RCC 7860 (cell line): ENCODE results near the gene GFI1B.
"Not testable (repeated sequence)": the region's sequence is repeated elsewhere in the genome, so short reads cannot be mapped to it uniquely, and the experiment has no call there.

Experiments used
- DNase-seq: peaks from one replicate; pipeline ENCODE4 v3.0.0-alpha.2; 2015; ENCODE audit warnings: low spot score
- FAIRE-seq: peaks from 2 replicates; lab custom pipeline; 2012; peaks lifted over from hg19 to GRCh38; lab: Jason Lieb, UNC

The GFI1B gene

DNA sequence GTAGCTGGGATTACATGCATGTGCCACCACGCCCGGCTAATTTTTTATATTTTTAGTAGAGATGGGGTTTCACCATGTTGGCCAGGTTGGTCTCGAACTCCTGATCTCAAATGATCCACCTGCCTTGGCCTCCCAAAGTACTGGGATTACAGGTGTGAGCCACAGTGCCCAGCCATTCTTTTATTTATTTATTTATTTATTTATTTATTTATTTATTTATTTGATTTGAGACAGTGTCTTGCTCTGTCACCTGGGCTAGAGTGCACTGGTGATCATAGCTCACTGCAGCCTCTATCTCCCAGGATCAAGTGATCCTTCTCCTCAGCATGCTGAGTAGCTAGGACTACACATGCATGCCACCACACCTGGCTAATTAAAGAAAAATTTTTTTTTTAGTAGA lies 10.6 kb upstream of the GFI1B start:
- not testable (repeated sequence) for FAIRE-seq, DNase-seq

DNA sequence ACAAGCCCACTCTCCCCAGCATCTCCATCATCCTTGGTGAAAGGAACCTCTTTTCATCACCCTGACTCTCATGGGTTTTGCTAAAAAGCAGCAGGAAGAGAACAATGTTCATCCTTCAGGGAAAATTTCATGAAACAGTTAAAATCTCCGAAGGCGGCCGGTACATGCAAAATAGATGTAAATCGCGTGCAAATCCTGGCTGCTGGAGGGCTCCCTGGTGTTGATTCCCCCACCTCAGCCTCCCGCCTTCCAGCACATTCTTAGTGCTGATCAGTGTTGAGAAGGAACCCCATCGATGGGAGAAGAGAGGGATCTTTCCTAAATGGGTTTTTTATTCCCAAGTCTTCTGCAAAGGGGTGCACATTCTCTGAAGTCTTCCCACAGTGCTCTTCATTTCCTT lies 8.7 kb upstream of the GFI1B start:
- DNase-seq (no peak), FAIRE-seq (no peak)

GRCh38 chr9:132970324-132971062 lies 8.0 kb upstream of the GFI1B start:
- DNase-seq (no peak), FAIRE-seq (no peak)

GRCh38 chr9:132973166-132973565 lies 5.3 kb upstream of the GFI1B start:
- DNase-seq (no peak), FAIRE-seq (no peak)

GRCh38 chr9:132973713-132974112 lies 4.8 kb upstream of the GFI1B start:
- FAIRE-seq, result no peak
- DNase-seq, result no peak

DNA sequence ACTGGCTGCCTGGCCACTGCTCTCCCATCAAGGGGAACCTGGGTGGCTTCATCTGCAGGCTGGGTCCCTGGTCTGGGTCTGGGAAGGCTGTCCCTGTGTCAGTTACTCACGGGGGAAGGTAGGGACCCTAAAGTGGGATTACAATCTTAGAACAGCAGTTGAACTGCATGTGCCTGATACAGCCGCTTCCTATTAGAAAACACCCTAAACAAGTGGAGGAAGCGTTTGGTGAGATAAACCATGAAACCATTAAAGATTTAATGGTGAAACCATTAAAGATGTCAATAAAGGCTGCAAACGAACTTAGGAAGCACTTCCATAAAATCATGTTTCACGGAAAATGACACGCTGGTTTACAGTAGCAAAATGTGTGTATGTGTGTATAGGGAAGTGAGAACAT lies 2.5 kb upstream of the GFI1B start:
- FAIRE-seq (no peak), DNase-seq (no peak)

- DNase-seq (no peak), FAIRE-seq (no peak)
Observed at GRCh38 chr9:132976571-132976970, 1.9 kb upstream of the GFI1B start.

DNA sequence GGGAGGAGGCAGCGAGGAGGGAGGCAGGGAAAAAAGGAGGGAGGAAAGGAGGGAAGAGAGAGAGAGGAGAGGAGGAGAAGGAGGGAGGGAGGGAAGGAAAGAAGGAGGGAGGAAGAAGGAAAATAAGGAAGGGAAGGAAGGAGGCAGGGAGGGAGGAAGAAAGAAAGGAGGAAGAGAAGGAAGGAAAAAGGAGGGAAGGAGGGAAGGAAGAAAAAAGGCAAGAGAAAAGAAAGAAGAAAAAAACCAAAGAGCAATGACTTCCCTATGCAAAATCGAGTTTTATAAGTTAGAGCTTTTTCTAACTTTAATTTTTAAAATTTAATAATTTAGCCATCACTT lies 413 bp upstream of the GFI1B start:
- FAIRE-seq, result no peak
- DNase-seq, result no peak

GRCh38 chr9:132980157-132980556 lies 1.7 kb downstream of the GFI1B start:
- DNase-seq (no peak), FAIRE-seq (no peak)

- FAIRE-seq (no peak), DNase-seq (no peak)
Observed at GRCh38 chr9:132982458-132982857, 4.0 kb downstream of the GFI1B start.

GRCh38 chr9:132983491-132984201 lies 5.2 kb downstream of the GFI1B start:
- FAIRE-seq (no peak), DNase-seq (no peak)

DNA sequence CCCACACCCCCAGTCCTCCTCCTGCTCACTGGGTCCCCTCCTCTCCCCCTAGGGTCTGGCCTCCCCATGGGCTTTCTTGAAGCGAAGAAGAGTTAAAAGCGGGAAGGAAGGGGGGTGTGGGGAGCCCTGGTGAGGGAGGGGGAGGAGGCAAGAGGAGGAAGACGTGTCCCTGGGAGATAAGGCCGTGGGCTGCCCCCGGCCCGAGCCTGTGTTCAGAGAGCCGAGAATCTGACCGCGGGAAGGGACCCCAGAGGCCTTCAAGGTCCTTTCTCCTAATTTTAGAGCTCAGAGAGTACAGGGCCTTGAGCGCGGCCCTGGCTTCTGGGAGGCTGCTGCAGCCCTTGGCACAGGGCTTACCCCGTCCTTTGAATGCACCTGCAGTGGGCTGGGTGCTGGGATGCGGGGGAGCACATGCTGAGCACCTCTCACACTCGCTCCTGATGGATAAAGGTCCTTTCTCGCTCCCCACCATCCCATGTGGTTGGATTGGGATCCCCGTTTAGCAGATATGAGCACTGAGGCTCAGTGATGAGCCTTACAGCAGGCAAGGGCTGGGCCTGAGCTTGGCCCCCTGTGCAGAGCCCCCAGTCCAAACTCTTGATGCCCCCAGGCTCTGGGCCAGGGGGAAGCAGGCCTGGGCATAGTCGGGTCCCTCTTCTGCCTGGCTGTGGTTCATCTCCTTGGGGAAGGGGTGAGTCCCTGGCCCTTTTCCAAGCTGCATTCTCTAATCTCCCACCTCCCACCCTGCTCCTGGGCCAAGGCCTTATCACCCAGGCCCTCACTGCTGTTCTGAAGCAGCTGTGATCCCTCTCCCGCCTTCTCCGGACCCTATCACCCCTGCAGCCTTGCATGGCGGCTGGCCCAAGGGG lies 5.9 kb downstream of the GFI1B start:
- no peak for DNase-seq
- no peak for FAIRE-seq

- no peak for DNase-seq
- no peak for FAIRE-seq
Observed at GRCh38 chr9:132985071-132985350, 6.5 kb downstream of the GFI1B start.

DNA sequence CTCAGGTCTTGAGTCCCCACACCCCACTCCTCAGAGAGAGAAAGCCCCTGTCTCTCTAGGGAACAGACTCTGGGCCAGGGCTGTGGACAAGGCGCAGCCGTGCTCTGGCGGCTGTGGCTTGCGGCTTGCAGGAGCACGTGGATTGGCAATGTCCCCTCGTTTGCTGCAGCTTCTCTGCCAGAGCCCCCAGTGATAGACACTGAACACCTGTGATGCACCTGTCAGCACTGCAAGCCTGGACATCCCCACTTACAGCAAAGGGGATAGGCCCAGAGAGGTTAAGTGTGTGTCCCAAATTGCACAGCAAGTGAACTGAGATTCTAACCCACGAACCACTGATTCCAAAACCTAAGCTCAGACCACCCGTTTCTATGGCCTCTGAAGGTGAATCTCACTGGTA lies 7.0 kb downstream of the GFI1B start:
- FAIRE-seq (no peak), DNase-seq (no peak)

DNA sequence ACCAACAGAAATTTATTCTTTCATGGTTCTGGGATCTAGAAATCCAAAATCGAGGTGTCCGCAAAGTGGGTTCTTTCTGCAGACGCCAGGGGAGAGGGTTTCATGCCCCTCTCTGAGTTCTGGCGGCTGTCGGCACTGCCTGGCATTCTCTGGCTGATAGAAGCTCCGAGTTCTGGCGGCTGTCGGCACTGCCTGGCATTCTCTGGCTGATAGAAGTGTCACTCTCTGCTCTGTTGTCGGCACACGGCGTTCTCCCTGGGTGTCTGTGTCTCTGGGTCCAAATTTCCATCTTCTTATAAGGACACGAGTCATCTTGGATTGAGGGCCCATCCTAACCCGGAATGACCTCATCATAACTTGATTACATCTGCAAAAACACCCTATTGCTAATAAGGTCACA lies 7.6 kb downstream of the GFI1B start:
- no peak for FAIRE-seq

GRCh38 chr9:132986640-132987620 lies 8.4 kb downstream of the GFI1B start:
- FAIRE-seq (no peak), DNase-seq (peak; percentile 5)

More for the DNA sequence above, 7.6 kb downstream of the GFI1B start:
- DNase-seq, result no peak

GRCh38 chr9:132988244-132989013 lies 9.9 kb downstream of the GFI1B start:
- FAIRE-seq (no peak), DNase-seq (no peak)

DNA sequence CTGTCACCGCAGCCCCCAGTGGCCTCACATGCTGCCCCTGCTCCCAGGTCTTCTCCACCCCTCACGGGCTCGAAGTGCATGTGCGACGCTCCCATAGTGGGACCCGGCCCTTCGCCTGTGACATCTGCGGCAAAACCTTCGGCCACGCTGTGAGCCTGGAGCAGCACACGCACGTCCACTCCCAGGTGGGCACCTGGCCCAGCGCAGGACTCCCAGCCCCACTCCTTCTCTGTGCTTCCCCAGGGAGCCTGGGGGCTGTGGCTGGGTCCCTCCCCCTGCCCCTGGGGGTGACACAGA lies 10.5 kb downstream of the GFI1B start:
- FAIRE-seq (no peak), DNase-seq (no peak)

GRCh38 chr9:132989414-132989996 lies 11.0 kb downstream of the GFI1B start:
- FAIRE-seq (no peak), DNase-seq (no peak)
